Gastrocnemius medialis (tissue), 4 donors: ENCODE data around the gene MED17.

ENCODE experiments used
- CTCF ChIP-seq, 5 experiments: fragments of 450-650 bp in 3 of 5; fragments of 200-600 bp in 2 of 5; sonication (generic) in 2 of 5; IDR thresholded peaks in 4 of 5; conservative IDR thresholded peaks in 1 of 5; 1 replicate in 4 of 5; 2 replicates in 1 of 5; pipeline ENCODE4 v1.5.1; 2016 to 2019; ENCODE audit warnings: antibody characterized with exemption in 5 of 5, mild to moderate bottlenecking in 3 of 5, moderate library complexity in 3 of 5
- POLR2A ChIP-seq, 2 donors: fragments of 450-650 bp; IDR thresholded peaks; one replicate each; pipeline ENCODE4 v1.6.1; 2017; ENCODE audit warnings: antibody characterized with exemption in 2 of 2, mild to moderate bottlenecking in 2 of 2, moderate library complexity in 2 of 2

- TF ChIP-seq CTCF (IDR thresholded peaks at IDR 0.05 in 4 of 5, conservative IDR thresholded peaks at IDR 0.05 in 1 of 5), result no peak
- TF ChIP-seq POLR2A (IDR thresholded peaks at IDR 0.05), result no peak
Measured at GRCh38 chr11:93766504-93766903, 17.6 kb upstream of the MED17 start.
